ENCODE results near the gene NEK6. TPM values are rescaled to one million over a fixed set of nuclear protein-coding genes. Genes with fewer than 3 reads are reported as not detected.

The NEK6 gene
- total RNA-seq, 6 experiments from 2014 or later: 61.6 to 128 (median 67.5) TPM

DNA sequence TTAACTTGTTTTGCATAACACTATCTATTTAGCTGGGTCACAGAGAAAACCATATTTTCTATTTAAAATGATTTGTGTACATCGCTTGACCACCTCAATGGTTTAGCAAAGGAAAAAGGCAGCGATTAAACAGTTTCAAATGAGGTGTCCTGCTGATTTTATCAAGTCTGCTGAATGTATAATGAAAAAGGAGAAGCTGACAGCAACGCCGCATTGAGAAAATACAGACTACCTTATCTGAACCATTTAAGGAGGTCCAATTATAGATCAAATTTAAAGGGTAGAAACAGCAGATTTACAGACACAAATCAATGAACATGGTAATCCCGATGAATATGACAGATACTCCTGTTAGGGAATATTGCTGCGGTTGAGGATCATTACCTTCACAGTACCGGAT is 127.9 kb downstream of the NEK6 start:
- intact Hi-C loops (cut with DNase I): no loop called here

DNA sequence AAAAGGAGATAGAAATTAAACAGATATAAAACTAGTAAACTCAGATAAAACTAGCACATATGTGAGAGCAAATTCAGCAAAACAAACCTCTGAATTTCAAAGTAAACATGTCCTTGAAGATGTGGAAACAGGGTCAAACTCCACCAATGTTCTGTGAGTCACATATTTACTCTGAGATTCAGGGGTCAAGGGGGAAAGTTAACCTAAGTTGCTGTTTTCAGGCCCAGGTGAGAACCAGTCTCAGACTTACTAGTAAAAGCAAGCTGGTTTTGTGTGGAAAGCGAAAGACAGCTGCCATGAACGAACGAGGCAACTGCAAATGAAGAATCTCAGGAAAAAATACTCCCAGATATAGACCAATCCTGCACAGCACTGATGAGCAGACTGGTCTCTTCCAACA is 128.5 kb downstream of the NEK6 start:
- H3K27ac ChIP-seq: peak overlapping the region; percentile 41 to 86 (median 77)
- DNase-seq (peak in 1 of 3 donors; percentile 71), ATAC-seq (peak; percentile 76 to 84 (median 80))
- H3K27me3 ChIP-seq: no peaks in the 10 kb centered on the region
- H3K4me3 ChIP-seq: peak overlapping the region in 2 of 3 donors; percentile 40 to 41
- WGBS (ENCODE audit: insufficient coverage, low coverage, low lambda C conversion rate, missing lambda C conversion rate): 29% methylated on average over 3 of the region's 3 CpGs
- no peaks in the 10 kb centered on the region for H3K36me3 ChIP-seq
- TF ChIP-seq, protein P1, sequence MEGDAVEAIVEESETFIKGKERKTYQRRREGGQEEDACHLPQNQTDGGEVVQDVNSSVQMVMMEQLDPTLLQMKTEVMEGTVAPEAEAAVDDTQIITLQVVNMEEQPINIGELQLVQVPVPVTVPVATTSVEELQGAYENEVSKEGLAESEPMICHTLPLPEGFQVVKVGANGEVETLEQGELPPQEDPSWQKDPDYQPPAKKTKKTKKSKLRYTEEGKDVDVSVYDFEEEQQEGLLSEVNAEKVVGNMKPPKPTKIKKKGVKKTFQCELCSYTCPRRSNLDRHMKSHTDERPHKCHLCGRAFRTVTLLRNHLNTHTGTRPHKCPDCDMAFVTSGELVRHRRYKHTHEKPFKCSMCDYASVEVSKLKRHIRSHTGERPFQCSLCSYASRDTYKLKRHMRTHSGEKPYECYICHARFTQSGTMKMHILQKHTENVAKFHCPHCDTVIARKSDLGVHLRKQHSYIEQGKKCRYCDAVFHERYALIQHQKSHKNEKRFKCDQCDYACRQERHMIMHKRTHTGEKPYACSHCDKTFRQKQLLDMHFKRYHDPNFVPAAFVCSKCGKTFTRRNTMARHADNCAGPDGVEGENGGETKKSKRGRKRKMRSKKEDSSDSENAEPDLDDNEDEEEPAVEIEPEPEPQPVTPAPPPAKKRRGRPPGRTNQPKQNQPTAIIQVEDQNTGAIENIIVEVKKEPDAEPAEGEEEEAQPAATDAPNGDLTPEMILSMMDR (IDR thresholded peaks at IDR 0.05): no peak
- peak; percentile 13 for TF ChIP-seq POLR2A (IDR thresholded peaks at IDR 0.05)
- intact Hi-C loops (cut with DNase I): no loop called here
- no peaks in the 10 kb centered on the region for H3K9me3 ChIP-seq
- peaks cover 0 to 77% (median 33%) of the 10 kb centered on the region in 4 donors for H3K4me1 ChIP-seq

More for the DNA sequence above, 127.9 kb downstream of the NEK6 start:
- Histone ChIP-seq H3K4me1 (peaks cover 0 to 76% (median 33%) of the 10 kb centered on the region in 4 donors), H3K27ac (peak overlapping the region; percentile 41 to 86 (median 77)), H3K36me3 (no peaks in the 10 kb centered on the region), H3K27me3 (no peaks in the 10 kb centered on the region), H3K4me3 (peak overlapping the region in 2 of 3 donors; percentile 40 to 41), H3K9me3 (no peaks in the 10 kb centered on the region)
- TF ChIP-seq, protein P1 (IDR thresholded peaks at IDR 0.05): no peak
- no peak for TF ChIP-seq POLR2A (IDR thresholded peaks at IDR 0.05)
- ATAC-seq (no peak), DNase-seq (no peak)
- 31% methylated on average over 7 of the region's 7 CpGs for WGBS (ENCODE audit: insufficient coverage, low coverage, low lambda C conversion rate, missing lambda C conversion rate)

DNA sequence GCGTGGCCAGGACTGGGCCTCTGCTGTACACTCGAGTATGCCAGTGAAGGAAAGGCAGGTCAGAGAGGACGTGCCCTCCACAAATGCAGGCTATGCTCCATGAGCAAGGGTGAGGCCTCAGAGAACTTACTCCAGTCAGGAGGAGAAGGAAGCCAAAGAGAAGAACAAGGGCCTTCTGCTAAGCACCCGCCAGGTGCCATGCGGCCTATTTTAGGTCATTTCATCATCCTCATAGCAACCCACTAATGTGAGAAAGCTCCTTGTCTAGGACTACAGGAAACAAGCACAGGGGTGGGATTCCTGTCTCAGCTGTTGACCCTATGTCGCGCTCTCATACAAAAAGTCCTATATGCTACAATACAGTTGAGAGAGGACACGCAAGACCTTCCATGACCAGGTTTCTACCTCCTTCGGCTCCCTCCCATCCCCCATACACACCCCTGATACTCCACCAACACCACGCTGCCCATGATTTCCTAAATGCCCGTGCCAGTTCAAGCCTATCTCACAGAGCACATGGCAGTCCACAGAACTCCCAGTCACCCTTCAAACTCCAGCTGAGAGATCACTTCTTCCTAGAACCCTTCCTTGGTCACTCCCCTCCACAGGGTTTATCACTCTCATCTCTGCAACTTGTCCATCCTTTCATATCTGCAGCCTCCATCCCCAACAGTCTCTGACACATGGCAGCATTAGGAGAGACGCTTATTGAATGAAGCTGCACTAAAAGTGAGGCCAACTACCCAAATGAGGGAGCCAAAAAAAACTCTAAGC is 130.7 kb downstream of the NEK6 start:
- Histone ChIP-seq H3K36me3 (peaks cover 0 to 3% (median 0%) of the 10 kb centered on the region in 4 donors), H3K27ac (peak overlapping the region in 1 of 3 donors; percentile 86), H3K27me3 (no peaks in the 10 kb centered on the region), H3K4me1 (peaks cover 0 to 87% (median 36%) of the 10 kb centered on the region in 4 donors), H3K9me3 (no peaks in the 10 kb centered on the region), H3K4me3 (no peak overlapping the region)
- DNase-seq (no peak), ATAC-seq (no peak)
- TF ChIP-seq, protein P1 (IDR thresholded peaks at IDR 0.05): no peak
- no peak for TF ChIP-seq POLR2A (IDR thresholded peaks at IDR 0.05)
- intact Hi-C loops (cut with DNase I): no loop called here
- WGBS (ENCODE audit: insufficient coverage, low coverage, low lambda C conversion rate, missing lambda C conversion rate): 87% methylated on average over 8 of the region's 12 CpGs

DNA sequence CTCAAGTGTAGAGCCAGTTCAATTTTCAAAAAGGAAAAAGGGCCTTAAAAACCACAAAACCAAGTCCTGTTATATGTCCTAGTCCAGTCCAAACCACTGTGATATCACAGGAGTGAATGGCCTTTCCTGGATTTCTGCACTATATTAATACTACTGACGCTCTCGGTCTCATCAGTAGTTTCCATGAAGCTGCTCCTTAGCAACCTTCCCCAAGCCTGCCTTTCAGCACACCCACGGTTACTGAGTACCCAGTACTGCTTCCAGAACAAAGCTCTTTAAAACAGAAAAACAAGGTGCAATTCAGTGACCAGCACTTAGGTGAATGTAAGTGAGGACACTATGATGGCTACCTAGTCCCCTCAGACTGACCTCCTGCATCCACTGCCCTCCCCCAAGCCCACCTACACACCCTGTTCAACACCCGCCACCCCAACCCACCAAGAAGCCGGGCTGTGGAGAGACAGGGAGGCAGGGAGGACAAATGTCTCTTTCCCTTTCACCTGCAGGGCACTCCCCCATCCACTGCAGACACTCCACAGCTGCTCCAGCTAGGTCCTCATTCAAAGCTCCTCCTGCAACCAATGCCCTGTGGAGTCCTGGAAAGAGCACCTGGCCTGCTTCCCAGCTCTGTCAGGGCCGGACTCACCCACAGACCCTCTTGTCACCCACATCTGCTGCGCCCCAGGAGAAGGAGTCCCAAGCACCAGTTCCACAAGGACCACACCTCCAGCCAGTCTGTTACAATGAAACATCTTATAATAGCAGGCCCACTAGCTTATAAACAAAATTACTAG is 131.6 kb downstream of the NEK6 start:
- Histone ChIP-seq H3K4me3 (no peak overlapping the region), H3K4me1 (peaks cover 0 to 83% (median 33%) of the 10 kb centered on the region in 4 donors), H3K27ac (no peak overlapping the region), H3K36me3 (peaks cover 0 to 3% (median 0%) of the 10 kb centered on the region in 4 donors), H3K9me3 (no peaks in the 10 kb centered on the region), H3K27me3 (no peaks in the 10 kb centered on the region)
- 68% methylated on average over 7 of the region's 7 CpGs for WGBS (ENCODE audit: insufficient coverage, low coverage, low lambda C conversion rate, missing lambda C conversion rate)
- no peak for DNase-seq
- TF ChIP-seq POLR2A (IDR thresholded peaks at IDR 0.05): no peak
- TF ChIP-seq, protein P1 (IDR thresholded peaks at IDR 0.05): no peak
- ATAC-seq: peak in 3 of 4 donors; percentile 9 to 25 (median 19)
- intact Hi-C loops (cut with DNase I): no loop called here
